ENCODE results near the gene LRRC55.

DNA sequence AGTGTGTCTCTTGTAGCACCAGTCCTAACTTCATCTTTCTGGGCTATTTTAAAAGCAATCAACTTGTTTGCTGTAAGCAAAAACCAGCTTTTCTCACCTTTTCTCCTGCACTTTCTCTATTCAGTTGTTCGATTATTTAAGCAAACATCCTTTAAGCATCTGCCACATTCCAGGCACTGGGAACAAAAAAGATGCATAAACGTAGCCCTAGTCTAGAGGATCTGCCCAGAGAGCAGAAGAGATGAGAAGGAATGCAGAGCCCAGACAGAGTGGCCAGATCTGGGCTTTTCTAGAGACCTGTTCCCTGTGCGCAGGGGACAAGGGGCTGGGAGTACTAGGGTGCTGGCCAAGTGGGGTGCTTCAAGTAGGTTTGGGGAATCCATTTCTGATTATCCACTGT, 46.8 kb downstream of the LRRC55 start:
- no peak for TF ChIP-seq TAF1 (IDR thresholded peaks at IDR 0.05; ENCODE audit: borderline replicate concordance, low read depth, low read length)
- no peak for TF ChIP-seq POLR2A (IDR thresholded peaks at IDR 0.05; ENCODE audit: low read depth, low read length)

Measured in GM12892 (cell line).